CD14-positive monocyte (primary cell): ENCODE data around the gene ASAH2B. TPM values are rescaled to one million over a fixed set of nuclear protein-coding genes. Genes with fewer than 3 reads are reported as not detected.
"Not testable (repeated sequence)": the region's sequence is repeated elsewhere in the genome, so short reads cannot be mapped to it uniquely, and the experiment has no call there.

Experiments
- DNase-seq, 3 donors: peaks; one replicate each; pipeline ENCODE4 v3.0.0-alpha.2; 2011 to 2022
- H2AFZ ChIP-seq: 2 replicates; pipeline ENCODE4 v1.6.0; 2012; ENCODE audit warnings: mild to moderate bottlenecking, low read depth, low read length, inconsistent platforms; ENCODE audit not compliant: insufficient read depth, poor library complexity, severe bottlenecking
- H3K27ac ChIP-seq, 2 donors: 1 replicate in 1 of 2; 2 replicates in 1 of 2; pipeline ENCODE4 v1.5.1; 2012 to 2013; ENCODE audit warnings: low read length in 2 of 2, control low read depth in 1 of 2, inconsistent platforms in 1 of 2, low read depth in 1 of 2, mild to moderate bottlenecking in 1 of 2
- H3K27me3 ChIP-seq, 2 donors: one replicate each; pipeline versions ENCODE4 v1.6.0 to v1.6.1; 2011 to 2013; ENCODE audit warnings: low read length in 2 of 2; ENCODE audit not compliant: control insufficient read depth in 2 of 2, insufficient read depth in 2 of 2
- H3K36me3 ChIP-seq, 2 donors: replicated peaks in 1 of 2; 1 replicate in 1 of 2; 2 replicates in 1 of 2; pipeline versions ENCODE4 v1.5.1 to v1.6.1; 2012 to 2013; ENCODE audit warnings: low read length in 2 of 2, control low read depth in 1 of 2, inconsistent platforms in 1 of 2, mild to moderate bottlenecking in 1 of 2; ENCODE audit not compliant: insufficient read depth in 2 of 2, control insufficient read depth in 1 of 2
- H3K4me1 ChIP-seq, 2 donors: 1 replicate in 1 of 2; 2 replicates in 1 of 2; pipeline versions ENCODE4 v1.5.1 to v1.6.1; 2012 to 2013; ENCODE audit warnings: low read length in 2 of 2, control low read depth in 1 of 2, inconsistent platforms in 1 of 2, mild to moderate bottlenecking in 1 of 2, moderate library complexity in 1 of 2; ENCODE audit not compliant: insufficient read depth in 2 of 2, control insufficient read depth in 1 of 2
- H3K4me2 ChIP-seq: replicated peaks from 2 replicates; pipeline ENCODE3; 2012; ENCODE audit warnings: low read length, moderate library complexity, mild to moderate bottlenecking; ENCODE audit not compliant: poor library complexity, severe bottlenecking; ENCODE audit errors: extremely low read depth
- H3K4me3 ChIP-seq, 3 experiments: fragments of 200-600 bp in 1 of 3; sonication (generic) in 1 of 3; replicated peaks in 1 of 3; 1 replicate in 2 of 3; 2 replicates in 1 of 3; pipeline ENCODE4 v1.5.1; 2011 to 2013; ENCODE audit warnings: low read length in 3 of 3, mild to moderate bottlenecking in 3 of 3, control low read depth in 2 of 3, low read depth in 2 of 3, inconsistent platforms in 1 of 3, moderate library complexity in 1 of 3
- H3K79me2 ChIP-seq: 2 replicates; pipeline ENCODE4 v1.6.0; 2012; ENCODE audit warnings: mild to moderate bottlenecking, control low read depth, inconsistent platforms, low read length, moderate library complexity; ENCODE audit not compliant: insufficient read depth
- H3K9ac ChIP-seq: 2 replicates; pipeline ENCODE4 v1.6.0; 2017; ENCODE audit warnings: low read length, mild to moderate bottlenecking; ENCODE audit not compliant: insufficient read depth, poor library complexity, severe bottlenecking
- H3K9me3 ChIP-seq, 2 donors: replicated peaks in 1 of 2; 1 replicate in 1 of 2; 2 replicates in 1 of 2; pipeline versions ENCODE4 v1.5.1 to v1.6.1; 2012 to 2013; ENCODE audit warnings: low read length in 2 of 2, control low read depth in 1 of 2; ENCODE audit not compliant: control insufficient read depth in 1 of 2, insufficient read depth in 1 of 2
- H4K20me1 ChIP-seq: 2 replicates; pipeline ENCODE4 v1.6.0; 2012; ENCODE audit warnings: mild to moderate bottlenecking, low read length, control low read depth, moderate library complexity; ENCODE audit not compliant: insufficient read depth
- H3K27ac Mint-ChIP-seq, 7 donors: one replicate each; pipeline ENCODE4 v1.8.0; 2020; ENCODE audit warnings: mild to moderate bottlenecking in 7 of 7, mixed read lengths in 7 of 7, moderate library complexity in 6 of 7, inconsistent platforms in 2 of 7
- H3K27me3 Mint-ChIP-seq, 3 donors: one replicate each; pipeline ENCODE4 v1.8.0; 2021 to 2022; ENCODE audit warnings: low read depth in 3 of 3, mild to moderate bottlenecking in 3 of 3, mixed read lengths in 3 of 3, moderate library complexity in 3 of 3, inconsistent platforms in 1 of 3
- H3K36me3 Mint-ChIP-seq, 2 donors: one replicate each; pipeline ENCODE4 v1.8.0; 2020; ENCODE audit warnings: mixed read lengths in 2 of 2, inconsistent platforms in 1 of 2, mild to moderate bottlenecking in 1 of 2
- H3K4me1 Mint-ChIP-seq: one replicate; pipeline ENCODE4 v1.8.0; 2020; ENCODE audit warnings: mild to moderate bottlenecking, mixed read lengths
- H3K4me3 Mint-ChIP-seq, 2 donors: one replicate each; pipeline ENCODE4 v1.8.0; 2020; ENCODE audit warnings: mild to moderate bottlenecking in 2 of 2, mixed read lengths in 2 of 2, moderate library complexity in 1 of 2
- H3K9me3 Mint-ChIP-seq, 7 donors: one replicate each; pipeline ENCODE4 v1.8.0; 2020 to 2022; ENCODE audit warnings: mixed read lengths in 7 of 7, mild to moderate bottlenecking in 6 of 7, moderate library complexity in 6 of 7, inconsistent platforms in 2 of 7
- WGBS: methylation state at CpG from one replicate; pipeline ENCODE4 v1.1.5; 2013; ENCODE audit warnings: missing lambda C conversion rate; ENCODE audit not compliant: insufficient coverage; 5-methylcytosine and 5-hydroxymethylcytosine counted together
- intact Hi-C, 2 donors: fragments of 100-400 bp; cut with micrococcal nuclease; formaldehyde crosslinking; loops; one replicate each; pipeline versions ENCODE4 v1.15.0 to v1.15.1; 2023
- polyA plus RNA-seq, 3 donors: library from polyadenylated mRNA; depleted of rRNA in 1 of 3; unstranded in 2 of 3; stranded (reverse) in 1 of 3; fragments of 300-500 nt in 2 of 3; fragments of >200 nt in 1 of 3; fragmentation: Illumina TruSeq in 2 of 3; gene quantifications; 1 replicate in 2 of 3; 2 replicates in 1 of 3; pipeline ENCODE4 v1.2.3, GENCODE V29; 2012 to 2021
- TF ChIP-seq, protein P1 (sequence below): fragments of 200-600 bp; IDR thresholded peaks from one replicate; pipeline ENCODE4 v1.8.0; 2022; ENCODE audit warnings: antibody characterized with exemption, mild to moderate bottlenecking

Gene ASAH2B
- polyA plus RNA-seq, 3 donors = not detected

DNA sequence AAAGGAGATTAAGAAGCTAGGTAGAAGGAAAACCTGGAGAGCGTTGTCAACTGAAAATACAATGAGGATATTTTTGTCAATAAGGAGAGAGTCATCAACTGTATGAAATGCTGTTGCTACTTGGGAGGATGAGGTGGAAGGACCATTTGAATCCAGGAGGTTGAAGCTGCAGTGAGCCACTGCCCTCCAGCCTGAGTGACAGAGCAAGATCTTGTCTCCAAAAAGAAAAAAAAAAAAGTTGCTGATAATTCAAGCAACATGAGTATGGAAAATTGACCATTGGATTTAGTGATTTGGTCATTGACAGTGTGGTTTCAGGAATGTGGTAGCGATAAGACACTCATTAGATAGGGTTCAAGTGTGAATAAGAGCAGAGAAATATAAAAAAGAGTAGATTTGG lies 11.6 kb upstream of the ASAH2B start:
- DNase-seq, H3K9me3 Mint-ChIP-seq, H3K36me3 Mint-ChIP-seq, H3K36me3 ChIP-seq, H3K4me3 Mint-ChIP-seq, H3K9ac ChIP-seq, H3K27me3 Mint-ChIP-seq, H3K27me3 ChIP-seq, H3K4me1 ChIP-seq, H3K4me2 ChIP-seq, H3K27ac Mint-ChIP-seq, H3K27ac ChIP-seq, H4K20me1 ChIP-seq, intact Hi-C loops, H3K79me2 ChIP-seq, H2AFZ ChIP-seq, H3K4me3 ChIP-seq, H3K4me1 Mint-ChIP-seq, H3K9me3 ChIP-seq: not testable (repeated sequence)
- WGBS = no CpG with 5 or more reads among the region's 2 CpGs

DNA sequence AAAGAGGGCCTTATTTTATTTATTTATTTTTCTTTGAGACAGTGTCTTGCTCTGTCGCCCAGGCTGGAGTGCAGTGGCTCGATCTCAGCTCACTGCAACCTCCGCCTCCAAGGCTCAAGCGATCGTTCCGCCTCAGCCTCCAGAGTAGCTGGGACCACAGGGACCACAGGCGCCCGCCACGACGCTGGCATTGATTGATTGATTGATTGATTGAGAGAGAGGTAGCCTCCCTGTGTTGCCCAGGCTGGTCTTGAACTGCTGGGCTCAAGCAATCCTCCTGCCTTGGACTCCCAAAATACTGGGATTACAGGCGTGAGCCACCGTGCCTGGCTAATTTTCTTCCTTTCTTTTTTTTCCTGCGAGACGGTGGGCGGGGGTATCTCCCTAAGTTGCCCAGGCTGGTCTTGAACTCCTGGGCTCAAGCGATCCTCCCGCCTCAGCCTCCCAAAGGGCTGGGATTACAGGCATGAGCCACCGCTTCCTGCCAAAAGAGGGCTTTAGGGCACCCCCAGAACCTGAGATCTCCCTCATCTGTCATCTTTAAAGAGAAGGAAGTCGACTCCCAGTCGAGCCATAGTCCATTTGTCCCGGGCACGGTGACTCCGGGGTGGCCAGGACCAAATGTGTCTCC lies 634 bp upstream of the ASAH2B start:
- H3K9ac ChIP-seq = peak overlapping the region; percentile 29
- peak overlapping the region; percentile 61 for H2AFZ ChIP-seq
- intact Hi-C loops, H4K20me1 ChIP-seq, H3K79me2 ChIP-seq, H3K4me1 ChIP-seq, H3K36me3 Mint-ChIP-seq, H3K27ac ChIP-seq, DNase-seq, H3K27ac Mint-ChIP-seq, H3K9me3 ChIP-seq, H3K9me3 Mint-ChIP-seq, H3K36me3 ChIP-seq: not testable (repeated sequence)
- Mint-ChIP-seq H3K27me3 (peaks cover 35 to 56% (median 37%) of the 10 kb centered on the region in 3 donors), H3K4me3 (peak overlapping the region; percentile 86 to 97), H3K4me1 (peaks cover 16% of the 10 kb centered on the region)
- peak overlapping the region; percentile 76 for H3K4me2 ChIP-seq
- H3K4me3 ChIP-seq = peak overlapping the region; percentile 28 to 67 (median 41)
- H3K27me3 ChIP-seq = peaks cover 10 to 31% of the 10 kb centered on the region in 2 donors
- WGBS = 65% methylated on average over 14 of the region's 23 CpGs

DNA sequence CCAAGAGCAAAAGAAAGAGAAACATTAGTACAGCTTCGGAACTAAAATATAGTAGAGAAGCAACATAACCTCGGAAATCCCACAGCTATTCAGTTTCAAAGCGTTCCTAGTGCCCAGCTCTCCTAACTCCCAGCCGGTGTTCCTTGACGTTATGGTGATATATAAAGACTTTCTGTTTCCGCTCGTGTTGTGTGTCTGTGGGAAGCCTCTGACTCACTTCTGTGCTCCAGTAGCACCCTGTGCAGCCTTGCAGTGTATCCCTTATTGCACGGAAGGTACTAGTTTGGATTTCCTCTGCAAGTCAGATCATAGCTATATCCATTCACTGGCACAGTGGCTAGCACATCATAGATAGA lies 535 bp downstream of the ASAH2B start:
- 7% methylated on average over 3 of the region's 8 CpGs for WGBS
- peak overlapping the region; percentile 61 for H2AFZ ChIP-seq
- Mint-ChIP-seq H3K4me1 (peaks cover 16% of the 10 kb centered on the region), H3K27ac (peak overlapping the region in 1 of 7 donors; percentile 21), H3K27me3 (peaks cover 31 to 49% (median 35%) of the 10 kb centered on the region in 3 donors), H3K36me3 (peaks cover 0 to 3% of the 10 kb centered on the region in 2 donors), H3K4me3 (peak overlapping the region; percentile 86 to 97), H3K9me3 (peaks cover 0 to 9% (median 1%) of the 10 kb centered on the region in 7 donors)
- H3K79me2 ChIP-seq = no peaks in the 10 kb centered on the region
- TF ChIP-seq, protein P1, sequence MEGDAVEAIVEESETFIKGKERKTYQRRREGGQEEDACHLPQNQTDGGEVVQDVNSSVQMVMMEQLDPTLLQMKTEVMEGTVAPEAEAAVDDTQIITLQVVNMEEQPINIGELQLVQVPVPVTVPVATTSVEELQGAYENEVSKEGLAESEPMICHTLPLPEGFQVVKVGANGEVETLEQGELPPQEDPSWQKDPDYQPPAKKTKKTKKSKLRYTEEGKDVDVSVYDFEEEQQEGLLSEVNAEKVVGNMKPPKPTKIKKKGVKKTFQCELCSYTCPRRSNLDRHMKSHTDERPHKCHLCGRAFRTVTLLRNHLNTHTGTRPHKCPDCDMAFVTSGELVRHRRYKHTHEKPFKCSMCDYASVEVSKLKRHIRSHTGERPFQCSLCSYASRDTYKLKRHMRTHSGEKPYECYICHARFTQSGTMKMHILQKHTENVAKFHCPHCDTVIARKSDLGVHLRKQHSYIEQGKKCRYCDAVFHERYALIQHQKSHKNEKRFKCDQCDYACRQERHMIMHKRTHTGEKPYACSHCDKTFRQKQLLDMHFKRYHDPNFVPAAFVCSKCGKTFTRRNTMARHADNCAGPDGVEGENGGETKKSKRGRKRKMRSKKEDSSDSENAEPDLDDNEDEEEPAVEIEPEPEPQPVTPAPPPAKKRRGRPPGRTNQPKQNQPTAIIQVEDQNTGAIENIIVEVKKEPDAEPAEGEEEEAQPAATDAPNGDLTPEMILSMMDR = no peak
- intact Hi-C loops = no loop called here
- peak in 1 of 3 donors; percentile 4 for DNase-seq
- no peaks in the 10 kb centered on the region for H3K36me3 ChIP-seq
- no peak overlapping the region for H3K27ac ChIP-seq
- no peaks in the 10 kb centered on the region for H3K9me3 ChIP-seq
- peak overlapping the region; percentile 29 for H3K9ac ChIP-seq
- H3K4me3 ChIP-seq = peak overlapping the region; percentile 28 to 67 (median 41)
- H3K4me1 ChIP-seq = peaks cover 8 to 10% of the 10 kb centered on the region in 2 donors
- H3K27me3 ChIP-seq = peaks cover 10 to 31% of the 10 kb centered on the region in 2 donors
- no peaks in the 10 kb centered on the region for H4K20me1 ChIP-seq
- H3K4me2 ChIP-seq = peak overlapping the region; percentile 76

DNA sequence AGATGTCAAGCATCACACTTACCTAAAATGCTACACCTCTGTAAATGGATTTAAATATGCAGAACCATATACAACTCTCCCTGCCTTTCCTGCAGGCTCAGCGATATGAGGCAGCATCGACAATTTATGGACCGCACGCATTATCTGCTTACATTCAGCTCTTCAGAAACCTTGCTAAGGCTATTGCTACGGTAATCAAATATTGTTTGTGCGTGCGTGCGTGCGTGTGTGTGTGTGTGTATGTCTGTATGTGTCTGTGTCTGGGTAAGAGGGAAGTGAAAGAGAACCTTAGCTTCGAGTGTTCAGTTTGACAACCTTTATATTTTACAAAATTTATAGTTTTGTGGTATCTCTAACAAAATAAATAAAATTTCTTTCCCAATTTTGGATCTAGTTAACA lies 3.1 kb downstream of the ASAH2B start:
- H3K36me3 ChIP-seq, DNase-seq, H3K36me3 Mint-ChIP-seq, H3K79me2 ChIP-seq, H3K27ac ChIP-seq, intact Hi-C loops, H3K4me3 Mint-ChIP-seq, H3K4me2 ChIP-seq, H3K4me1 ChIP-seq, H3K9me3 ChIP-seq, H3K9ac ChIP-seq, H3K4me3 ChIP-seq, H3K27ac Mint-ChIP-seq, H3K9me3 Mint-ChIP-seq, H2AFZ ChIP-seq, H4K20me1 ChIP-seq: not testable (repeated sequence)
- no CpG with 5 or more reads among the region's 10 CpGs for WGBS
- peaks cover 28 to 38% (median 31%) of the 10 kb centered on the region in 3 donors for H3K27me3 Mint-ChIP-seq
- peaks cover 16% of the 10 kb centered on the region for H3K4me1 Mint-ChIP-seq
- H3K27me3 ChIP-seq = peaks cover 10 to 31% of the 10 kb centered on the region in 2 donors
